Spleen (tissue), 11 donors: Measurements from ENCODE around the gene SCUBE1. TPM values are rescaled to one million over a fixed set of nuclear protein-coding genes. Genes with fewer than 3 reads are reported as not detected.

ENCODE experiments used
- DNase-seq: peaks from one replicate; pipeline ENCODE4 v3.0.0-alpha.2; 2020
- H3K27ac ChIP-seq, 8 donors: fragments of 200-600 bp; sonication (generic) in 7 of 8; 1 replicate in 4 of 8; 2 replicates in 4 of 8; pipeline versions ENCODE4 v1.5.0 to v1.8.0; 2016 to 2021; ENCODE audit warnings: inconsistent platforms in 4 of 8, mild to moderate bottlenecking in 4 of 8, moderate library complexity in 1 of 8
- H3K27me3 ChIP-seq, 7 donors: fragments of 200-600 bp; sonication (generic) in 6 of 7; replicated peaks in 1 of 7; 1 replicate in 4 of 7; 2 replicates in 3 of 7; pipeline versions ENCODE4 v1.5.0 to v1.8.0; 2016 to 2021; ENCODE audit warnings: inconsistent platforms in 3 of 7, mild to moderate bottlenecking in 1 of 7
- H3K36me3 ChIP-seq, 6 donors: fragments of 200-600 bp; sonication (generic) in 5 of 6; 1 replicate in 4 of 6; 2 replicates in 2 of 6; pipeline versions ENCODE4 v1.5.0 to v1.8.0; 2016 to 2021; ENCODE audit warnings: inconsistent platforms in 2 of 6
- H3K4me1 ChIP-seq, 6 donors: fragments of 200-600 bp; sonication (generic) in 5 of 6; 1 replicate in 3 of 6; 2 replicates in 3 of 6; pipeline versions ENCODE4 v1.5.0 to v1.8.0; 2016 to 2021; ENCODE audit warnings: inconsistent platforms in 3 of 6
- H3K4me3 ChIP-seq, 8 donors: fragments of 200-600 bp; sonication (generic) in 7 of 8; 1 replicate in 4 of 8; 2 replicates in 4 of 8; pipeline versions ENCODE4 v1.5.0 to v1.8.0; 2016 to 2021; ENCODE audit warnings: inconsistent platforms in 4 of 8, mild to moderate bottlenecking in 4 of 8, moderate library complexity in 2 of 8
- H3K9me3 ChIP-seq, 8 donors: fragments of 200-600 bp; sonication (generic) in 7 of 8; 1 replicate in 4 of 8; 2 replicates in 4 of 8; pipeline versions ENCODE4 v1.5.0 to v1.8.0; 2016 to 2021; ENCODE audit warnings: inconsistent platforms in 4 of 8
- POLR2A ChIP-seq, 3 donors: fragments of 450-650 bp; IDR thresholded peaks; one replicate each; pipeline ENCODE4 v1.5.1; 2017; ENCODE audit warnings: antibody characterized with exemption in 3 of 3, mild to moderate bottlenecking in 1 of 3
- POLR2AphosphoS5 ChIP-seq, 3 donors: sonication (generic); formaldehyde crosslinking; IDR thresholded peaks; one replicate each; pipeline ENCODE4 v1.5.1; 2017; ENCODE audit warnings: antibody characterized with exemption in 3 of 3
- WGBS, 5 donors: extraction: QIAGEN DNeasy Blood & Tissue Kit in 3 of 5; methylation state at CpG; one replicate each; pipeline versions ENCODE4 v1.1.5 to v1.1.7; 2013 to 2018; 5-methylcytosine and 5-hydroxymethylcytosine counted together
- intact Hi-C: fragments of 100-400 bp; cut with DNase I; formaldehyde crosslinking; loops from one replicate; pipeline ENCODE4 v1.15.0; 2023; ENCODE audit warnings: low total_unique reads
- polyA plus RNA-seq, 3 donors: library from polyadenylated mRNA; stranded (reverse); fragments of 200-250 nt; gene quantifications; one replicate each; pipeline ENCODE4 v1.2.1, GENCODE V29; 2013
- total RNA-seq, 7 donors: library from RNA; depleted of rRNA in 3 of 7; stranded (reverse); fragments of >200 nt in 3 of 7; fragmentation: NEBNext Ultra II Directional in 4 of 7; extraction: Animal tissue kit (Norgen Biotek cat#: 25700) in 4 of 7; gene quantifications; one replicate each; pipeline versions ENCODE4 v1.1.0 to v1.2.1, GENCODE V29; 2016 to 2021
- TF ChIP-seq, protein P1 (sequence below), 11 experiments: fragments of 200-600 bp in 7 of 11; fragments of 450-650 bp in 4 of 11; sonication (generic) in 4 of 11; IDR thresholded peaks in 8 of 11; conservative IDR thresholded peaks in 3 of 11; 1 replicate in 7 of 11; 2 replicates in 4 of 11; pipeline versions ENCODE4 v1.4.0 to v1.8.0; 2016 to 2021; ENCODE audit warnings: antibody characterized with exemption in 11 of 11, inconsistent platforms in 4 of 11, mild to moderate bottlenecking in 1 of 11
- donor health status: healthy with polysubstance abuse.
- donor health status: DM: no; HTN: no; CAD: no; lungs with moderate emphysema.
- donor health status: DM: no; HTN: no; CAD: no.
- donor health status: Bipolar disorder and iron deficiency.
- donor health status: healthy.
- donor health status: DM: no; HTN: no; CAD: no.
- donor health status: DM: yes; HTN: yes; CAD: no.

SCUBE1 gene
- total and polyA plus RNA-seq, 10 donors = 0.46 to 43.5 (median 15.9) TPM

DNA sequence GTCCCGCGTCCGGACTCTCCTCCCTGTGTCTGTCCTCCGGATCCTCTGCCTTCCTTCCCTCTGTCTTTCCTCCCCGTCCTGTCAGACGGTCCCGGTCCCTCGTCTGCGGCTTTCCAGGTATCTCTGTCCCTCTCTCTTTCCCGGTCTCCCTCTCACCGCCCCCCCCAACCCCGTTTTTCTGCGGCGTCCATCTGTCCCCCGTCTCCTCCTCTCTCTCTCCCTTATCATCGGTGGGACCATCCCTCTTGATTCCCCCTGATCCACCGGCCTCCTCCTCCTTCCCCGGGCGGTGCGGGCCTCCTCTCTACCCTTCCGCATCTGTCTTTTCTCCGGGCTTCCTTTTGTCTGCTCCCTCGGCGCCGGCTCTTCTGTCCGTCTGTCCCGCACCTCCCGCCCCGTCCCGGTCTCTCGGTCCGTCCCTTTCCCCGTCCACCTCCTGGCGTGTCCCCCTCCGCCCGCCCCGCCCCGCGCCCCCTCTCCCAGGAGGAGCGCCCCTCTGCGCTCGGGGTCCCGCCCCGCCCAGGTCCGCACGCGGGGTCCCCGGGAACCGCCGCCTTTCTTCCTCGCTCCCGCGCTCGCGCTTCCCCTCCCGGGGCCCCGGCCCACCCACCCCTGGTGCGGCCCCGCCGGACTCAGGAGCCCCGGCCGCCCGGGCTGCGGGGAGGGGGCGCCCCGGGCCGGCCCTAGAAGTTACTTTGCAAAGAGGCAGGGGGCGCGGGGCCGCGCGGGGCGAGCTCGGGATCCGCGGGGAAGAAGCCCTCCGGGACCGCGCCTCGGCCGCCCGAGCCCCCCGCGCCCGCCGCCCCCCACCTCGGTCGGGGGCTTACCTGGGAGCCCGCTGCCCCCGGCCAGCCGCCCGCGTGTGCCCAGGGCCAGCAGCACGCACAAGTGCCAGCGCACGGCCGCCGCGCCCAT is 568 bp downstream of the SCUBE1 start:
- WGBS, 5 donors = 3 to 9% (median 4%) methylated on average over 50 to 99 of the region's 99 CpGs
- H3K27me3 ChIP-seq = peaks cover 0 to 92% (median 37%) of the 10 kb centered on the region in 7 donors
- peak; percentile 54 for DNase-seq
- no peaks in the 10 kb centered on the region for H3K9me3 ChIP-seq
- H3K4me1 ChIP-seq = peaks cover 0 to 47% (median 31%) of the 10 kb centered on the region in 6 donors
- no peak overlapping the region for H3K27ac ChIP-seq
- intact Hi-C loops = no loop called here
- H3K36me3 ChIP-seq = no peaks in the 10 kb centered on the region
- TF ChIP-seq, protein P1, sequence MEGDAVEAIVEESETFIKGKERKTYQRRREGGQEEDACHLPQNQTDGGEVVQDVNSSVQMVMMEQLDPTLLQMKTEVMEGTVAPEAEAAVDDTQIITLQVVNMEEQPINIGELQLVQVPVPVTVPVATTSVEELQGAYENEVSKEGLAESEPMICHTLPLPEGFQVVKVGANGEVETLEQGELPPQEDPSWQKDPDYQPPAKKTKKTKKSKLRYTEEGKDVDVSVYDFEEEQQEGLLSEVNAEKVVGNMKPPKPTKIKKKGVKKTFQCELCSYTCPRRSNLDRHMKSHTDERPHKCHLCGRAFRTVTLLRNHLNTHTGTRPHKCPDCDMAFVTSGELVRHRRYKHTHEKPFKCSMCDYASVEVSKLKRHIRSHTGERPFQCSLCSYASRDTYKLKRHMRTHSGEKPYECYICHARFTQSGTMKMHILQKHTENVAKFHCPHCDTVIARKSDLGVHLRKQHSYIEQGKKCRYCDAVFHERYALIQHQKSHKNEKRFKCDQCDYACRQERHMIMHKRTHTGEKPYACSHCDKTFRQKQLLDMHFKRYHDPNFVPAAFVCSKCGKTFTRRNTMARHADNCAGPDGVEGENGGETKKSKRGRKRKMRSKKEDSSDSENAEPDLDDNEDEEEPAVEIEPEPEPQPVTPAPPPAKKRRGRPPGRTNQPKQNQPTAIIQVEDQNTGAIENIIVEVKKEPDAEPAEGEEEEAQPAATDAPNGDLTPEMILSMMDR (IDR thresholded peaks at IDR 0.05 in 8 of 11, conservative IDR thresholded peaks at IDR 0.05 in 3 of 11) = no peak
- TF ChIP-seq POLR2A (IDR thresholded peaks at IDR 0.05) = no peak
- TF ChIP-seq POLR2AphosphoS5 (IDR thresholded peaks at IDR 0.05) = no peak
- peak overlapping the region; percentile 12 to 70 (median 36) for H3K4me3 ChIP-seq

DNA sequence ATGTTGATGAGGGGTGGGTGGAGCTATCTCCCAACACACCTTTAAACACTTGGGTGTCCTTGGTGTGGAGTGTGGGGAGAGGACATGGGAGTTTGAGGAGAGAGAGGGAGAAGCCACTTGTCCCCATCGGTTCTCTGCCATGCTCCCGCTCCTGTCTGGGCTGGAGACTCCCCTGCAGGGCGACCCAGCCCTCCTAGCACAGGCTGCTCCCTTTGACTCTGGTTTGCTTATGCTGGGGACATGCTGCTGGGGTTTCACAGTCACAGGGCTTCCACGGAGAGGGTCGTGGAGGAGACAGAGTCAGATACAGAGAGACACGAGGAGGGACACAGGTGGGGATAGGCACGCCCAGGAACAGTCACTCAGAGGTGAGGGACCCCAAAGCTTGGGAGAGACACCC is 1.6 kb downstream of the SCUBE1 start:
- Histone ChIP-seq H3K27ac (no peak overlapping the region), H3K9me3 (no peaks in the 10 kb centered on the region), H3K36me3 (no peaks in the 10 kb centered on the region), H3K4me3 (peak overlapping the region in 2 of 8 donors; percentile 25 to 70), H3K4me1 (peaks cover 0 to 44% (median 29%) of the 10 kb centered on the region in 6 donors), H3K27me3 (peaks cover 0 to 83% (median 37%) of the 10 kb centered on the region in 7 donors)
- 51 to 68% (median 65%) methylated on average over 7 of the region's 7 CpGs for WGBS, 5 donors
- TF ChIP-seq, protein P1 (IDR thresholded peaks at IDR 0.05 in 8 of 11, conservative IDR thresholded peaks at IDR 0.05 in 3 of 11) = no peak
- no peak for TF ChIP-seq POLR2AphosphoS5 (IDR thresholded peaks at IDR 0.05)
- no peak for TF ChIP-seq POLR2A (IDR thresholded peaks at IDR 0.05)
- intact Hi-C loops = no loop called here
- DNase-seq = no peak

DNA sequence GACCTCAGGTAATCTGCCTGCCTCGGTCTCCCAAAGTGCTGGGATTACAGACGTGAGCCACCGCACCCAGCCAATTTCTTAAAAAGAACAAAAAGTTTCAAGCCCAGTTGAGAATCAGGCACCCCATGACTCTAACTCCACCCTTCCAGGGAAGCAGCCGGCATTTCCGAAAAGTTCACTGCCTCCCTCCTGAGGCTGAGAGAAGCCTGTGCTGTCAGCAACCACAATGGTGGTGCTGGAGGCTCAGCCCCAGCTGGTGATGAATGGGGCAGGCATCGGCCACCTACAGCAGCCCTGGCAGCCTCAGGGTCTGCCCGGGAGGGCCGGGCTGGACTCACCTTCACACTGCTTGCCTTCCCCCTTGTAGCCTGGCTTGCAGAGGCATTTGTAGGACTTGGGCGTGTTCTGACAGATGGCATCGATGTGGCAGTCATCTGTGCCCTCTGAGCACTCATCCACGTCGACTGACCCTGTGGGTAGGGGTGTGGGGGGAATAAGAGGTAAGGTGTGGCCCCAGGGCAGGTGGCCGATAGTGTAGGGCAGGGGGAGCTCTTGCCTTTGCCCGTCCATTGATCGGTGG is 4.3 kb downstream of the SCUBE1 start:
- Histone ChIP-seq H3K9me3 (no peaks in the 10 kb centered on the region), H3K27me3 (peaks cover 0 to 56% (median 33%) of the 10 kb centered on the region in 7 donors), H3K4me1 (peaks cover 0 to 21% (median 12%) of the 10 kb centered on the region in 6 donors), H3K4me3 (no peak overlapping the region), H3K36me3 (no peaks in the 10 kb centered on the region), H3K27ac (no peak overlapping the region)
- 77 to 92% (median 88%) methylated on average over 12 to 15 of the region's 15 CpGs for WGBS, 5 donors
- no peak for DNase-seq
- TF ChIP-seq, protein P1 (IDR thresholded peaks at IDR 0.05 in 8 of 11, conservative IDR thresholded peaks at IDR 0.05 in 3 of 11) = no peak
- TF ChIP-seq POLR2AphosphoS5 (IDR thresholded peaks at IDR 0.05) (no peak), POLR2A (IDR thresholded peaks at IDR 0.05) (no peak)
- intact Hi-C loops = no loop called here

DNA sequence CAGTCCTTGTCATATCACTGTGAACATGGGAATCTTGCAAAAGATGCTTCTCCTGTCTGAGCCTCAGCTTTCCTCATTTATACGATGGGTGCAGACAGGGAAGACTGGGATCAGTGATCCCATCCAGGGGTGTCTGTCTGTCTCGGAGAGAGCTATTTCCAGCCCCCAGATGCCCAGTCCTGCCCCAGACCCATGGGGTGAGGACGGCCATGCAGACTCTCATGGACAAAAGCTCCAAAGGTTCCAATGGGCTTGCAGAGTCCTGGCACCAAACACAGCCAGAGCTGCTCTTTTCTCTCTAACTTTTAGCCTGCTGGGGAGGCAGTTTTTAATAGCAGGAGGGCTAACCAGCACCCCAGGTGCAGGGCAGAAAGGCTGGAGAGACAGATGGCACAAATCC is 5.2 kb downstream of the SCUBE1 start:
- Histone ChIP-seq H3K27ac (no peak overlapping the region), H3K27me3 (peaks cover 0 to 49% (median 24%) of the 10 kb centered on the region in 7 donors), H3K9me3 (no peaks in the 10 kb centered on the region), H3K4me3 (no peak overlapping the region), H3K4me1 (peaks cover 0 to 13% (median 4%) of the 10 kb centered on the region in 6 donors), H3K36me3 (no peaks in the 10 kb centered on the region)
- intact Hi-C loops = no loop called here
- WGBS, 5 donors = 81 to 93% (median 88%) methylated on average over 3 of the region's 3 CpGs
- DNase-seq = no peak
- TF ChIP-seq, protein P1 (IDR thresholded peaks at IDR 0.05 in 8 of 11, conservative IDR thresholded peaks at IDR 0.05 in 3 of 11) = no peak
- no peak for TF ChIP-seq POLR2AphosphoS5 (IDR thresholded peaks at IDR 0.05)
- no peak for TF ChIP-seq POLR2A (IDR thresholded peaks at IDR 0.05)
